ENCODE data around the gene ERGIC3. TPM values are rescaled to one million over a fixed set of nuclear protein-coding genes. Genes with fewer than 3 reads are reported as not detected.
"Not testable (repeated sequence)": the region's sequence is repeated elsewhere in the genome, so short reads cannot be mapped to it uniquely, and the experiment has no call there.

Gene ERGIC3
- total RNA-seq, 2 donors from 2014 or later, result 133 to 142 TPM

DNA sequence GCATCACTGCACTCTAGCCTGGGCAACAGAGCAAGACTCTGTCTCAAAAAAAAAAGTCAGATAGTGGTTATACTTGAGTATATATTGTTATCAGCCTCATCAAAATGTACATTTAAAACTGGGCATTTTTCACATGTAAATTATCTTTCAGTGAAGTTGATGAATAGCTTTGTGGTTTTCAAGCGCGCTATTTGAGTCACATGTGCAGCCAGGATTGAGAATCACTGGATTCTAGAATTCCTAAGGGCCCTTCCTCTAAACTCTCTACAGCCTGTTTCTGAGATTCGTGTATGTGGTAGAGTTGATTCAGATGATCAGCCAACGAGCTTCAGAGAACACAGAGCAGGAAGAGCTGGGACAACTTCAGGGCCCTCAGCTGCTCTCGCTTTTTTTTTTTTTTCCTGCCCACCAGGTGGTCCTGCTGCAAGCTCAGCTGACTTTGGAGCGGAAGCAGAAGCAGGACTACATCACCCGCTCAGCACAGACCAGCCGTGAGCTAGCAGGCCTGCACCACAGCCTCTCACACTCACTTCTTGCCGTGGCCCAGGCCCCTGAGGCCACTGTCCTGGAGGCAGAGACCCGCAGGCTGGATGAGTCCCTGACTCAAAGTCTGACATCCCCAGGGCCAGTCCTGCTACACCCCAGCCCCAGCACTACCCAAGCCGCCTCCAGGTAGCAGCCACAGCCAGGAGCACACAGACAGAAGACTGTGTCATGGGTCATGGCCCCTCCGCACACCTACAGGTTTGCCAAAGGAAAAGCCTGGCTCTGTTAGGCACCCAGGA, 30.7 kb upstream of the ERGIC3 start:
- no peaks in the 10 kb centered on the region for H3K9me3 Mint-ChIP-seq
- H3K27me3 Mint-ChIP-seq, result no peaks in the 10 kb centered on the region
- no peak for ATAC-seq (replicated peaks)
- no peak overlapping the region for H3K4me3 Mint-ChIP-seq
- H3K36me3 Mint-ChIP-seq (ENCODE audit: low read depth), result peaks cover 80% of the 10 kb centered on the region
- no peak overlapping the region for H3K27ac Mint-ChIP-seq
- peaks cover 11% of the 10 kb centered on the region for H3K4me1 Mint-ChIP-seq

DNA sequence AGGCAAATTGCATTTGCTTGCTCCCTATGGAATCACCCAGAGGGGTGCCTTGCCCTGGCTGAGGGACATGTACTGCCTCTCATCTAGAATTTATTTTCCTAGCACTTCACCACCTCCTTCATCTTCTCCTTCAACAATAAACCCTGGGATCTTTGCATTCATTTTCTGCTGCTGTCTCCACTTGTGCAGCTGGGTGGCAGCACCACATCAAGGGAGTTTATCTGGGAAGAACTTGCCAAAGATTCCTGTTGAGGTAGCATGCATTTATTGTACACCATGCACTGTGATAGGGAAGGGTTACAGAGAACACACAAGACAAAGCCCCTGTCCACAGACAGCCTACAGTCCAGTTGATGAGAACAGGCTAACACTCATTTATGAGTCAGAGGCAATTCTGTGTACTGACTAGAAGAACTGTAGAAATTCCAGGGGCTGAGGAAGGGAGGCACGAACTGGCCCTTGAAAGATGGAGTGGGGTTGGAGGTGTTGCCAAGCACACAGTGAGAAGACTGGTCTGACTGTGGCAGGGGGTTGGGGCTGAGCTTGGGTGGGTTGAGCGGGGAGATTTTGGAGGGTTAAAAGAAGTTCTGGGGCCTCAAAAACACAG, 30.0 kb upstream of the ERGIC3 start:
- H3K36me3 Mint-ChIP-seq (ENCODE audit: low read depth), result peaks cover 72% of the 10 kb centered on the region
- no peaks in the 10 kb centered on the region for H3K9me3 Mint-ChIP-seq
- H3K27me3 Mint-ChIP-seq, result no peaks in the 10 kb centered on the region
- no peak for ATAC-seq (replicated peaks)
- H3K4me3 Mint-ChIP-seq, result no peak overlapping the region
- peaks cover 5% of the 10 kb centered on the region for H3K4me1 Mint-ChIP-seq
- peak overlapping the region; percentile 50 for H3K27ac Mint-ChIP-seq

DNA sequence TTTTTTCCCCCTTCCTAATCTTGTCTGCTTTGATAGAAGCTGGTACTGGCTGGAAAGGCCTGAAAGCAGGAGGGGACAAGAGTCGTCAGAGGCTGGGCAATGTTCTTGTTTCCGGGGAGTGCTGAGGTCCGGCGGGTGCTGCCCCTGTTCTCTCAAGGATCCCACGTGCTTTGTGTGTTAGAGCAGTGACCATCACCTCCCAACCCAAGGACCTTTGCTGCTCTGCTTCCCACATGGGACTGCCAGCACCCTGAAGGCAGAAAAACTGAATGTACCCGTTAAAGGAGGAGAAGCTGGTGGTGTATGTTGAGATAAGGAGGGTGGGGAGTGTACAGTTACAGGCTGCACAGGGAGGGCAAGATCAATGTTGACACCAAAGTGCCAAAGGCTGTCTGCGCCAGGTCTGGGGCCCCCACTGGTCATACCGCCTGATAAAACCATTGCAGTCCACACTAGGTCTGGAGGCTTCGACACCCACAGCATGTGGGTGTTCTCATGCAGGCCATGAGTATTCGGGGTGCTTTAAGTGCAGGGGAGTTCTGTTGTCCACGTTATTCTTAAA, 27.4 kb upstream of the ERGIC3 start:
- Mint-ChIP-seq H3K27ac (no peak overlapping the region), H3K36me3 (ENCODE audit: low read depth) (peaks cover 47% of the 10 kb centered on the region), H3K4me3 (no peak overlapping the region), H3K9me3 (no peaks in the 10 kb centered on the region), H3K4me1 (no peaks in the 10 kb centered on the region), H3K27me3 (no peaks in the 10 kb centered on the region)
- ATAC-seq (replicated peaks), result no peak

DNA sequence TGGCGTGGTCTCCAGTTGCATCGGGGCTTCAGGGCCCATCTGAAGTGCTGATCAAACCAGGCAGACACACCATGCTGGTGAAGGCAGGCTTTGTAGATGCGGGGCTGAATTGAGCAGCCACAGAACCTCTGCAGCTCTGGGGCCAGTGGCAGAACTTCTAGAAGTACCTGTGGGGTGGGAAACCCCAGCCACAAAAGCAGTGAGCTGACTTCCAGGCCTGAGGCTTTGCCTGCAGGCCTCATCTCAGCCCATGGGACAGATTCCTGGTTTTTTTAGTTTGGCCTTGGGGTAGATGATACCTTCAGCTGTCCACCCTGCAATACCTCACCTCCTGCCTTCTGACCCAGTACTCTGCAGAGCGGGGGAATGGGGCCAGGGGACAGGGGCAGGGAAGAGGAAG, 26.5 kb upstream of the ERGIC3 start:
- Mint-ChIP-seq H3K4me3 (no peak overlapping the region), H3K4me1 (no peaks in the 10 kb centered on the region), H3K36me3 (ENCODE audit: low read depth) (peaks cover 38% of the 10 kb centered on the region), H3K27me3 (no peaks in the 10 kb centered on the region), H3K9me3 (no peaks in the 10 kb centered on the region), H3K27ac (no peak overlapping the region)
- no peak for ATAC-seq (replicated peaks)

DNA sequence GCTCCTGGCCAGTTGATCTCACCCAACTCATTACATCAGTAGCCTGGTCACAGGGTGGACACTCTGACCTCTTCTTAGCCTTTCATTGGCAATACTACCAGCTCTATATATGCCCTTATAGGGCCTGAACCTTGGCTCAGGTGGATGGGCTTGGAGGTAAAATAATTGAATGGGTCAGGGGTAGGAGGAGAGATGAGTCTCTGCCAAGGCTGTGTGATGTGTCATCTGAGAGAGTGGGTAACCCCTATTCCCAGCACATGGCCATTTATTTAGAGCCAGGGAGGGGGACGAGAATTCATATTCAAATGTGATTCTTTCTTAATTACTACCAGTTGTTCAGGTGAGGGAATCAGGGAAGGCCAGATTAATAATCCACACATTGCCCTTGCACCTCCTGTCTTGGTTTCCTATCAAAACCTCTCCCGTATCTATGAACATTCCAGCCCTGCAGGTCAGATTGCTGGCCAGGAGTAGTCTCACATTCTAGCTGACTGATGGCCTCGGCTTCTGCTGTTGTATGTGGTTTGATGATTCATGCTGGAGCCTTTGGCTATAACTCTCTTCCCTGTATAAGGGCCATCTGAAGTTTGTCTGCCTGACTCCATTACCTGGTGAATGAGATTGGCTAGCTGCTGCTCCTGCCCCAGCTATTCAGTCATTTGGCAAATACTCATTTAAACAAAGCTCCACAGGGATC, 25.8 kb upstream of the ERGIC3 start:
- Mint-ChIP-seq H3K36me3 (ENCODE audit: low read depth) (peaks cover 30% of the 10 kb centered on the region), H3K9me3 (no peaks in the 10 kb centered on the region), H3K27ac (peak overlapping the region; percentile 20), H3K27me3 (no peaks in the 10 kb centered on the region), H3K4me1 (no peaks in the 10 kb centered on the region), H3K4me3 (no peak overlapping the region)
- ATAC-seq (replicated peaks), result peak; percentile 35

DNA sequence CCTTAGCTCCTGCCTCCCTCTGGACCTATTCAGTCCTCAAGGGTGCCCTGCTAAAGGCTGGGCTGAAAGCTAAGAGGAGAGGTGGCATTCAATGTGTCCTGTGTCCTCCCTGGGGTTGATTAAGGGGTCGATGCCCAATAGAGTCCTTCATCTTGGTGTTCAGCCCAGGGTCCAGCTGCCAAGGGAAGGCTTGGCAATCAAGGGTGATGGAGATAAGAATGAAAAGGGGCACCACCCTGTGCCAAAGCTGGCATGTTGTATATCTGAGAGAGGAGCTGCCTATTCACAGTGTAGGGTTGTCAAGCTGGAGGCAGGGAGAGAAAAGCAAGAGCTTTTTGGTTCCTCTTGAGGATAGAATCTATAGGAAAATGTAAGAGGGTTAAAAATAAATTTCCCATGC, 24.8 kb upstream of the ERGIC3 start:
- Mint-ChIP-seq H3K36me3 (ENCODE audit: low read depth) (peaks cover 20% of the 10 kb centered on the region), H3K27me3 (no peaks in the 10 kb centered on the region), H3K4me1 (no peaks in the 10 kb centered on the region), H3K9me3 (no peaks in the 10 kb centered on the region), H3K4me3 (no peak overlapping the region), H3K27ac (peak overlapping the region; percentile 20)
- no peak for ATAC-seq (replicated peaks)

DNA sequence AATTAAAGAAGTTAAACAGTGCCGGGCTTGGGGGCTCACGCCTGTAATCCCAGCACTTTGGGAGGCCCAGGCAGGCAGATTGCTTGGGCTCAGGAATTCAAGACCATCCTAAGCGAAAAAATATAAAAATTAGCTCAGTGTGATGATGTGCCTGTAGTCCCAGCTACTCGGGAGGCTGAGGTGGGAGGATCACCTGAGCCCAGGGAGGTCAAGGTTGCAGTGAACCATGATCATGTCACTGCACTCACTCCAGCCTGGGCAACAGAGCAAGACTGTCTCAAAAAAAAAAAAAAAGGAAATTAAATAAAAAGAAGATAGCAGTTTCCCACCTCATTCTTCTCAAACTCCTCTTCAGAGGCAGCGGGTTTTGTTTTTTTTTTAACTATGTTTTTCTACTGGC, 24.1 kb upstream of the ERGIC3 start:
- H3K27me3 Mint-ChIP-seq; H3K27ac Mint-ChIP-seq; H3K9me3 Mint-ChIP-seq; H3K4me1 Mint-ChIP-seq; H3K4me3 Mint-ChIP-seq; ATAC-seq (replicated peaks): not testable (repeated sequence)
- H3K36me3 Mint-ChIP-seq (ENCODE audit: low read depth), result peaks cover 14% of the 10 kb centered on the region

DNA sequence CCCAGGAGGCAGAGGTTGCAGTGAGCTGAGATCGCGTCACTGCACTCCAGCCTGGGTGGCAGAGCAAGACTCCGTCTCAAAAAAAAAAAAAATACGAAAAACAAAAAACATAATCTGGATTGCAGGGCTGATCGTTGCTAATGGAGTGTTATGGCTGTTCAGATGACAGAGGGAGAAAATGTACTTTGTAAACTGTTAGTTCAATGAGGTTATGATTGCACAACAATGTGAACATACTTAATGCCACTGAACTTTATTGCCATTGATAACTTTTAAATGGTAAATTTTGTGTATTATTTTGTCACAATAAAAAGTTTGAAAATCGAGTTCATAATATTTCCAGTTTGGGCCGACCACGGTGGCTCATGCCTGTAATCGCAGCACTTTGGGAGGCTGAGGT, 22.9 kb upstream of the ERGIC3 start:
- Mint-ChIP-seq H3K4me3 (no peak overlapping the region), H3K4me1 (no peaks in the 10 kb centered on the region), H3K9me3 (no peaks in the 10 kb centered on the region), H3K36me3 (ENCODE audit: low read depth) (peaks cover 2% of the 10 kb centered on the region), H3K27ac (no peak overlapping the region), H3K27me3 (no peaks in the 10 kb centered on the region)
- no peak for ATAC-seq (replicated peaks)

DNA sequence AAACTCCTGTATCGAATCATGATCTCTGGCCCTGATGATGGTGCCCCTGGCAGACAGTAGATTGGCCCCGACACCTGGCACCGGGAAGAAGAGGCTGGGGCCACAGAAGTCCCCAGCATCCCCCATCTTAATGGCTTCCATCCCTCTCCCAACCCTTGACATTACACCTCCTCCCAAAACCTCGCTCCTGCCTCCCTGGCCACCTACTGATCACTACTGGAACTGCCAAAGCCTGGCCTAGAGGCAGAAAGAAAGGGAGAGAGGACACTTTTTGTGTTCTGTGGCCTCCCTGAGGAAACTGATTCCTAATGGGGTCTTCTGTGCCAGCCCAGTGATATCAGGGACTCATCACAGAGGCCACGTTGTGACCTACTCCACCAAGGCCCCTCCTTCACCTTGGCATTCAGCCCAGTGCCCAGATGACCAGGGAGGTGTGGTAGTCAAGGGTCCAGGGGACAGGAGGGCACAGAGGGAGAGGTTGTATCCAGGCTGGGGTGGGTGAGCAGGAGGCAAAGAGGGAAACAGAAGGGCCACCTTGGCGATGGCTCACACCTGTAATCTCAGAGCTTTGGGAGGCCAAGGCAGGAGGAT, 18.5 kb upstream of the ERGIC3 start:
- H3K4me1 Mint-ChIP-seq, result no peaks in the 10 kb centered on the region
- H3K27me3 Mint-ChIP-seq, result no peaks in the 10 kb centered on the region
- no peak overlapping the region for H3K27ac Mint-ChIP-seq
- no peaks in the 10 kb centered on the region for H3K36me3 Mint-ChIP-seq (ENCODE audit: low read depth)
- H3K4me3 Mint-ChIP-seq, result no peak overlapping the region
- ATAC-seq (replicated peaks), result no peak
- no peaks in the 10 kb centered on the region for H3K9me3 Mint-ChIP-seq

DNA sequence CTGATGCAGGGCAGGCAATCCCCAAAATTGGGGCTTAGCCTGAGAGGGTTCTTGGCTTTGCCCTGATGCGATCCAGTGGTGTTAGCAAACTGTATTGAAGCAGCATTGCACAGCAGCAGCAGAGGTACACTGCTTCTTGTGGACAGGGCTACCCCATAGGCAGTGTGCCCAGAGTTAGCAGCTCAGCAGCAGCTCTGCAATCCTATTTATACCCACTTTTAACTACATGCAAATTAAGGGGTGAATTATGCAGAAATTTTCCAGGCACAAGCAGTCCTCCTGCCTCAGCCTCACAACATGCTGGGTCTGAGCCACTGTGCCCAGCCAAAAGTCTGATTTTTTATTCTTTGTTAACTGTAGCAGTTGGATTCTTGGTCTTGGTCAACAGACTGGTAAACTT, 16.2 kb upstream of the ERGIC3 start:
- Mint-ChIP-seq H3K27me3 (no peaks in the 10 kb centered on the region), H3K4me3 (no peak overlapping the region), H3K4me1 (no peaks in the 10 kb centered on the region), H3K27ac (no peak overlapping the region), H3K36me3 (ENCODE audit: low read depth) (no peaks in the 10 kb centered on the region), H3K9me3 (no peaks in the 10 kb centered on the region)
- ATAC-seq (replicated peaks), result no peak

DNA sequence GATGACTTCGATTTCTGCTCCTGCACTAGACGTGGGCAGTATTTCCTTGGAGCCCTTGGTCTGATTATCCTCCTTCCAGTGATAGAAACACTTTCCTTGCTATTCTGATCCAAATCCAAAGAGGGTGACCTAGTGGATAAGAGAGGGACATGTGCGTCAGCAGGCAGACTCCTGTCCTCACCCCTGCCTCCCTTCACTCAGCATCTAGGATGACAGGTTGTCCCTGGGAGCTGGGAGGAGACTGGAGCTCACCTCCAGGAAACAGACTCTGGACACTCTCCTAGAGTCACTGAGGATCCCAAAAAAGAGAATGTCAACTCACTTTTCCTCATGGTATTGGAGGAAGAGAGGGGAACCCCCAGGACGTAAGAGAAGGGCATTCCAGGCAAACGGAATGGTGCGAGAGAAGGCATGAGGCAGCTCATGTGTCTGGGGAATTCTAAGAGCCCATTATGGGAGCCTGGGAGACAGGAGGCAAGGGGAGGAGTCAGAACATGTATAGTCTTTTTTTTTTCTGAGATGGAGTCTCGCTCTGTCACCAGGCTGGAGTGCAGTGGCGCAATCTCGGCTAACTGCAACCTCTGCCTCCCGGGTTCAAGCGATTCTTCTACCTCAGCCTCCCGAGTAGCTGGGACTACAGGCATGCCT, 14.6 kb upstream of the ERGIC3 start:
- H3K27ac Mint-ChIP-seq, result no peak overlapping the region
- ATAC-seq (replicated peaks), result no peak
- no peak overlapping the region for H3K4me3 Mint-ChIP-seq
- no peaks in the 10 kb centered on the region for H3K4me1 Mint-ChIP-seq
- H3K9me3 Mint-ChIP-seq, result no peaks in the 10 kb centered on the region
- H3K27me3 Mint-ChIP-seq, result no peaks in the 10 kb centered on the region
- H3K36me3 Mint-ChIP-seq (ENCODE audit: low read depth), result no peaks in the 10 kb centered on the region

DNA sequence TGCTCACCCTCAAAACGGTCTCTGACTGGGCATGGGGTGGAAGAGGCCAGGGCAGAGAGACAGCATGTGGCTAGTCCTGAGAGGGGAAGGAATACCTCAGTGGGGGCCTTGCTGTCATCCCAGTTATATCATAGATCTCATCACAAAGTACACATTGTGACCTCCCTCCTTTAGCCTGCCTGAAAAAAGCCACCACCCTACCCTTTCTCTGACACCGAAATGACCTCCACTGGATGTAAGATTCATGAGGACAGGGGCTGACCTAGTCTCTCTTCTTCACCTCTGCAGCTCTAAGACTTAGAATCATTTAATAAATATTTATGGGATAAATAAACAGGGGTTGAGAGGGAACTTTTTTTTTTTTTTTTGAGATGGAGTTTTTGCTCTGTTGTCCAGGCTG, 12.3 kb upstream of the ERGIC3 start, which contains the start of gene C20orf173:
Gene C20orf173 (minus strand): TSS at position 101 of the 400 bp plus-strand sequence. CDS start 279 bp downstream, outside the sequence.
- no peak for ATAC-seq (replicated peaks)
- no peaks in the 10 kb centered on the region for H3K9me3 Mint-ChIP-seq
- no peaks in the 10 kb centered on the region for H3K4me1 Mint-ChIP-seq
- no peaks in the 10 kb centered on the region for H3K36me3 Mint-ChIP-seq (ENCODE audit: low read depth)
- H3K27me3 Mint-ChIP-seq, result no peaks in the 10 kb centered on the region
- H3K27ac Mint-ChIP-seq, result no peak within 1 kb of the TSS
- no peak within 1 kb of the TSS for H3K4me3 Mint-ChIP-seq

DNA sequence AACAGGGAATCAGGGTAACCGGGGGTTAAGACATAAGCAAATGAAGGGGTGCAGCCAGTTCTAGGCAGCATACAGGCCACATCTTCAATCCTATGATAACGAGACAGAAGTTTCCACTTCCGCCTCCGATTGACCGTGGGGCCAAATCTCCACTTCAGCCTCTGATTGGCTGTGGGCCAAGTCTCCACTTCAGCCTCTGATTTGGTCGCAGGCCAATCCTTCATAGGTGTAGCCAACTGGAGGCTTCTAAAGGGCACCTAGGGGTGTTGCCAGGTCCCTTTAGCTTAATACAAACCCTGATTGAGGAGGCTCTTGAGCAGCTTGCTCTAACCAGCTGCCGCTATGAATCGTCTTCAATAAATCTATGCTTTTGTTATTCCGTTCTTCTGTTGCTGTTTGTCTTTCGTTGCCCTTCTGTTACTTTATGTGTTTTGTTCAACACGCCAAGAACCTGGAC, 2.1 kb upstream of the ERGIC3 start:
- no peak for ATAC-seq (replicated peaks)
- no peak overlapping the region for H3K27ac Mint-ChIP-seq
- H3K27me3 Mint-ChIP-seq, result no peaks in the 10 kb centered on the region
- H3K4me3 Mint-ChIP-seq, result no peak overlapping the region
- peaks cover 16% of the 10 kb centered on the region for H3K36me3 Mint-ChIP-seq (ENCODE audit: low read depth)
- H3K4me1 Mint-ChIP-seq, result no peaks in the 10 kb centered on the region
- H3K9me3 Mint-ChIP-seq, result no peaks in the 10 kb centered on the region
